Trophoblast cell (in vitro differentiated cells and primary cell): ENCODE measurements around the gene PMP22.

Experiments
- DNase-seq, 2 donors: peaks; one replicate each; pipeline ENCODE4 v3.0.0-alpha.2; 2016
- H2AFZ ChIP-seq: 2 replicates; pipeline ENCODE4 v1.6.1; 2013; ENCODE audit warnings: low read length, moderate library complexity, mild to moderate bottlenecking; ENCODE audit not compliant: insufficient read depth, poor library complexity
- H2AK5ac ChIP-seq: 2 replicates; pipeline ENCODE4 v1.6.1; 2013; ENCODE audit warnings: mild to moderate bottlenecking, low read length
- H2BK120ac ChIP-seq: 2 replicates; pipeline ENCODE4 v1.6.1; 2013; ENCODE audit warnings: low read length, mild to moderate bottlenecking, moderate library complexity; ENCODE audit not compliant: insufficient read depth, poor library complexity
- H2BK12ac ChIP-seq: 2 replicates; pipeline ENCODE4 v1.6.1; 2013; ENCODE audit warnings: mild to moderate bottlenecking, low read length, moderate library complexity
- H2BK5ac ChIP-seq: 2 replicates; pipeline ENCODE4 v1.6.1; 2013; ENCODE audit warnings: low read length, low read depth, moderate library complexity, mild to moderate bottlenecking; ENCODE audit not compliant: poor library complexity
- H3K14ac ChIP-seq: 2 replicates; pipeline ENCODE4 v1.6.1; 2013; ENCODE audit warnings: mild to moderate bottlenecking, low read length
- H3K18ac ChIP-seq: 2 replicates; pipeline ENCODE4 v1.6.1; 2013; ENCODE audit warnings: mild to moderate bottlenecking, low read length
- H3K23ac ChIP-seq: 2 replicates; pipeline ENCODE4 v1.6.1; 2013; ENCODE audit warnings: low read length
- H3K27ac ChIP-seq: 2 replicates; pipeline ENCODE4 v1.5.1; 2013; ENCODE audit warnings: low read depth, mild to moderate bottlenecking, inconsistent platforms, low read length, moderate library complexity
- H3K27me3 ChIP-seq: 2 replicates; pipeline ENCODE4 v1.6.1; 2013; ENCODE audit warnings: inconsistent platforms, mild to moderate bottlenecking, low read length, moderate library complexity; ENCODE audit not compliant: insufficient read depth
- H3K36me3 ChIP-seq, 2 experiments: 1 replicate in 1 of 2; 2 replicates in 1 of 2; pipeline ENCODE4 v1.6.1; 2013; ENCODE audit warnings: low read length in 2 of 2, mild to moderate bottlenecking in 2 of 2, moderate library complexity in 1 of 2; ENCODE audit not compliant: insufficient read depth in 2 of 2, control insufficient read depth in 1 of 2
- H3K4ac ChIP-seq: 2 replicates; pipeline ENCODE4 v1.6.1; 2013; ENCODE audit warnings: low read depth, mild to moderate bottlenecking, low read length, moderate library complexity
- H3K4me1 ChIP-seq, 2 experiments: 1 replicate in 1 of 2; 2 replicates in 1 of 2; pipeline ENCODE4 v1.6.1; 2013; ENCODE audit warnings: low read length in 2 of 2, mild to moderate bottlenecking in 2 of 2, moderate library complexity in 1 of 2; ENCODE audit not compliant: insufficient read depth in 2 of 2, control insufficient read depth in 1 of 2
- H3K4me2 ChIP-seq: 2 replicates; pipeline ENCODE4 v1.6.1; 2013; ENCODE audit warnings: inconsistent platforms, mild to moderate bottlenecking, low read length, moderate library complexity
- H3K4me3 ChIP-seq: 2 replicates; pipeline ENCODE4 v1.5.1; 2013; ENCODE audit warnings: mild to moderate bottlenecking, low read depth, low read length, inconsistent platforms
- H3K79me1 ChIP-seq: one replicate; pipeline ENCODE4 v1.6.1; 2013; ENCODE audit warnings: low read length
- H3K79me2 ChIP-seq: 2 replicates; pipeline ENCODE4 v1.6.1; 2013; ENCODE audit warnings: low read length, mild to moderate bottlenecking; ENCODE audit not compliant: control insufficient read depth, insufficient read depth, poor library complexity
- H3K9ac ChIP-seq: 2 replicates; pipeline ENCODE4 v1.6.1; 2013; ENCODE audit warnings: mild to moderate bottlenecking, low read length
- H3K9me3 ChIP-seq: 2 replicates; pipeline ENCODE4 v1.6.1; 2013; ENCODE audit warnings: low read depth, mild to moderate bottlenecking, control low read depth, inconsistent platforms, low read length; ENCODE audit not compliant: insufficient read depth
- H4K12ac ChIP-seq: 2 replicates; pipeline ENCODE4 v1.6.1; 2013; ENCODE audit warnings: low read depth, mild to moderate bottlenecking, low read length, moderate library complexity
- H4K8ac ChIP-seq: 2 replicates; pipeline ENCODE4 v1.6.1; 2013; ENCODE audit warnings: low read depth, mild to moderate bottlenecking, low read length, moderate library complexity
- H4K91ac ChIP-seq: one replicate; pipeline ENCODE4 v1.6.1; 2013; ENCODE audit warnings: low read depth, mild to moderate bottlenecking, low read length, moderate library complexity
- WGBS: extraction: QIAGEN DNeasy Blood & Tissue Kit; methylation state at CpG from one replicate; pipeline ENCODE4 v1.1.7; 2013; ENCODE audit warnings: missing lambda C conversion rate; ENCODE audit not compliant: insufficient read length, insufficient coverage; ENCODE audit errors: extremely low coverage; 5-methylcytosine and 5-hydroxymethylcytosine counted together

Gene PMP22

GRCh38 chr17:15247891-15248529, 17.1 kb downstream of the PMP22 start:
- H3K4me1 ChIP-seq = peaks cover 0 to 4% of the 10 kb centered on the region in 2 experiments
- H3K27ac ChIP-seq = no peak overlapping the region
- H2BK5ac ChIP-seq = no peak overlapping the region
- no peaks in the 10 kb centered on the region for H3K9me3 ChIP-seq
- no peak overlapping the region for H2AK5ac ChIP-seq
- WGBS = no CpG with 5 or more reads among the region's 8 CpGs
- peak; percentile 92 to 94 for DNase-seq
- no peak overlapping the region for H4K91ac ChIP-seq
- H3K79me2 ChIP-seq = no peaks in the 10 kb centered on the region
- H2AFZ ChIP-seq = no peak overlapping the region
- no peak overlapping the region for H3K4me3 ChIP-seq
- H2BK120ac ChIP-seq = no peak overlapping the region
- H3K18ac ChIP-seq = no peak overlapping the region
- H3K23ac ChIP-seq = no peak overlapping the region
- no peak overlapping the region for H3K9ac ChIP-seq
- H3K4me2 ChIP-seq = no peak overlapping the region
- H3K79me1 ChIP-seq = no peaks in the 10 kb centered on the region
- peaks cover 2 to 12% of the 10 kb centered on the region in 2 experiments for H3K36me3 ChIP-seq
- no peak overlapping the region for H4K12ac ChIP-seq
- no peak overlapping the region for H4K8ac ChIP-seq
- no peaks in the 10 kb centered on the region for H3K27me3 ChIP-seq
- no peak overlapping the region for H3K4ac ChIP-seq
- H3K14ac ChIP-seq = no peak overlapping the region
- no peak overlapping the region for H2BK12ac ChIP-seq

- peaks cover 4 to 8% of the 10 kb centered on the region in 2 experiments for H3K4me1 ChIP-seq
- H3K9me3 ChIP-seq = no peaks in the 10 kb centered on the region
- WGBS = no CpG with 5 or more reads among the region's 5 CpGs
- no peak overlapping the region for H4K91ac ChIP-seq
- no peaks in the 10 kb centered on the region for H3K79me1 ChIP-seq
- H2AK5ac ChIP-seq = no peak overlapping the region
- H3K4me3 ChIP-seq = no peak overlapping the region
- H2BK12ac ChIP-seq = no peak overlapping the region
- no peak for DNase-seq
- H3K79me2 ChIP-seq = no peaks in the 10 kb centered on the region
- peak overlapping the region; percentile 63 for H2AFZ ChIP-seq
- H3K27me3 ChIP-seq = no peaks in the 10 kb centered on the region
- no peak overlapping the region for H2BK120ac ChIP-seq
- peaks cover 2 to 5% of the 10 kb centered on the region in 2 experiments for H3K36me3 ChIP-seq
- no peak overlapping the region for H2BK5ac ChIP-seq
- no peak overlapping the region for H4K12ac ChIP-seq
- no peak overlapping the region for H3K9ac ChIP-seq
- peak overlapping the region; percentile 69 for H3K4ac ChIP-seq
- no peak overlapping the region for H3K14ac ChIP-seq
- no peak overlapping the region for H4K8ac ChIP-seq
- H3K27ac ChIP-seq = no peak overlapping the region
- no peak overlapping the region for H3K18ac ChIP-seq
- H3K23ac ChIP-seq = no peak overlapping the region
- H3K4me2 ChIP-seq = no peak overlapping the region
Observed at GRCh38 chr17:15245054-15245453, 20.1 kb downstream of the PMP22 start.

- Histone ChIP-seq H4K12ac (no peak overlapping the region), H3K27me3 (no peaks in the 10 kb centered on the region), H2AK5ac (no peak overlapping the region), H3K4ac (no peak overlapping the region), H2AFZ (no peak overlapping the region), H3K79me1 (no peaks in the 10 kb centered on the region), H3K36me3 (peaks cover 5 to 18% of the 10 kb centered on the region in 2 experiments), H3K79me2 (no peaks in the 10 kb centered on the region), H3K4me1 (peaks cover 4 to 8% of the 10 kb centered on the region in 2 experiments), H4K91ac (no peak overlapping the region), H2BK120ac (no peak overlapping the region), H3K23ac (no peak overlapping the region), H2BK12ac (no peak overlapping the region), H3K4me2 (no peak overlapping the region), H2BK5ac (no peak overlapping the region), H3K27ac (no peak overlapping the region), H4K8ac (no peak overlapping the region), H3K4me3 (no peak overlapping the region), H3K14ac (no peak overlapping the region), H3K18ac (no peak overlapping the region), H3K9ac (no peak overlapping the region), H3K9me3 (no peaks in the 10 kb centered on the region)
- DNase-seq = peak; percentile 52 to 55
Observed at GRCh38 chr17:15240644-15241043, 24.5 kb downstream of the PMP22 start.

DNA sequence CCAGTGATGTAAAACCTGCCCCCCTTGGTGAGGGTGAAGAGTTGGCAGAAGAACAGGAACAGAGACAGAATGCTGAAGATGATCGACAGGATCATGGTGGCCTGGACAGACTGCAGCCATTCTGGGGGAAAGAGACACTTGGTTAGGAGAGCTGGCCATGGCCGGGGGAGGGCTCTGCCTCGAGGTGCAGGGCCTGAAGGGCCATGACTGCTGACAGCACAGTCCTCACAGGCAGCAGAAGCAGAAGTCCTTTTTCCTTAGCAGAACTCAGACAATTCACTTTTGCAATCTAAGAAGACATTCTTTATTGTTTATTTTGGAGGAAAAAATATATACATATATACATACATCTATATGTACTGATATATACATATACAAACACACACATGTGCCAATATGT, 25.6 kb downstream of the PMP22 start:
- no peak overlapping the region for H4K91ac ChIP-seq
- H4K12ac ChIP-seq = no peak overlapping the region
- H3K27ac ChIP-seq = no peak overlapping the region
- H4K8ac ChIP-seq = no peak overlapping the region
- H2BK120ac ChIP-seq = no peak overlapping the region
- H3K36me3 ChIP-seq = peaks cover 5 to 16% of the 10 kb centered on the region in 2 experiments
- DNase-seq = no peak
- no peak overlapping the region for H3K9ac ChIP-seq
- no peak overlapping the region for H2BK5ac ChIP-seq
- H3K14ac ChIP-seq = no peak overlapping the region
- H2AK5ac ChIP-seq = no peak overlapping the region
- no peaks in the 10 kb centered on the region for H3K79me1 ChIP-seq
- H3K18ac ChIP-seq = no peak overlapping the region
- peaks cover 3 to 4% of the 10 kb centered on the region in 2 experiments for H3K4me1 ChIP-seq
- H3K4ac ChIP-seq = no peak overlapping the region
- no peak overlapping the region for H2AFZ ChIP-seq
- no peaks in the 10 kb centered on the region for H3K27me3 ChIP-seq
- no peaks in the 10 kb centered on the region for H3K9me3 ChIP-seq
- H3K79me2 ChIP-seq = no peaks in the 10 kb centered on the region
- H3K4me3 ChIP-seq = no peak overlapping the region
- WGBS = no CpG with 5 or more reads among the region's 3 CpGs
- no peak overlapping the region for H3K4me2 ChIP-seq
- H2BK12ac ChIP-seq = no peak overlapping the region
- no peak overlapping the region for H3K23ac ChIP-seq
